DMS 273 (cell line): ENCODE data around the gene TANC1.
A peak's percentile ranks its signal among the peaks of the same experiment; 100 is the strongest.

Source experiments
- DNase-seq: peaks from one replicate; lab custom pipeline; 2025; ENCODE audit not compliant: unreplicated experiment; lab: John Stamatoyannopoulos, UW

TANC1 gene

GRCh38 chr2:159109517-159109916 is 141.1 kb downstream of the TANC1 start:
- DNase-seq = no peak

GRCh38 chr2:159110784-159111183 is 142.3 kb downstream of the TANC1 start:
- DNase-seq = no peak

- peak; percentile 35 for DNase-seq
These were observed 143.0 kb downstream of the TANC1 start for GRCh38 chr2:159111346-159111927.

- DNase-seq = no peak
These were observed 146.4 kb downstream of the TANC1 start for GRCh38 chr2:159114835-159115234.

- DNase-seq = no peak
These were observed 148.5 kb downstream of the TANC1 start for GRCh38 chr2:159116922-159117321.

- DNase-seq = no peak
These were observed 149.2 kb downstream of the TANC1 start for GRCh38 chr2:159117658-159118057.

GRCh38 chr2:159118115-159118858 is 149.8 kb downstream of the TANC1 start:
- peak; percentile 92 for DNase-seq

GRCh38 chr2:159118859-159119500 is 150.5 kb downstream of the TANC1 start:
- no peak for DNase-seq

- DNase-seq = no peak
These were observed 151.3 kb downstream of the TANC1 start for GRCh38 chr2:159119652-159120257.

- no peak for DNase-seq
These were observed 155.3 kb downstream of the TANC1 start for GRCh38 chr2:159123786-159124185.

GRCh38 chr2:159124441-159124911 is 156.0 kb downstream of the TANC1 start:
- DNase-seq = peak; percentile 30

- no peak for DNase-seq
These were observed 156.6 kb downstream of the TANC1 start for GRCh38 chr2:159124931-159125467.

GRCh38 chr2:159125858-159126257 is 157.4 kb downstream of the TANC1 start:
- DNase-seq = no peak

- DNase-seq = no peak
These were observed 158.1 kb downstream of the TANC1 start for GRCh38 chr2:159126432-159127022.

GRCh38 chr2:159128191-159128590 is 159.8 kb downstream of the TANC1 start:
- peak; percentile 50 for DNase-seq

GRCh38 chr2:159129269-159129668 is 160.8 kb downstream of the TANC1 start:
- peak; percentile 44 for DNase-seq

- DNase-seq = peak; percentile 81
These were observed 161.4 kb downstream of the TANC1 start for GRCh38 chr2:159129824-159130223.

- no peak for DNase-seq
These were observed 161.9 kb downstream of the TANC1 start for GRCh38 chr2:159130302-159130701.

- no peak for DNase-seq
These were observed 162.9 kb downstream of the TANC1 start for GRCh38 chr2:159131267-159131913.

- DNase-seq = no peak
These were observed 163.5 kb downstream of the TANC1 start for GRCh38 chr2:159131914-159132281.

- DNase-seq = no peak
These were observed 165.4 kb downstream of the TANC1 start for GRCh38 chr2:159133797-159134196.
